HCT116 (cell line): Measurements from ENCODE around the gene HLA-F.

Experiments
- CTCF ChIP-seq, 3 experiments: fragments of 200-600 bp in 1 of 3; sonication (generic) in 1 of 3; IDR thresholded peaks in 2 of 3; conservative IDR thresholded peaks in 1 of 3; 2 replicates each; pipeline ENCODE4 v1.5.1; 2012 to 2017; ENCODE audit warnings: low read depth in 2 of 3, low read length in 2 of 3, antibody characterized with exemption in 1 of 3, borderline replicate concordance in 1 of 3, control low read depth in 1 of 3, mild to moderate bottlenecking in 1 of 3, mixed read lengths in 1 of 3, mixed run types in 1 of 3, moderate library complexity in 1 of 3; ENCODE audit not compliant: insufficient read depth in 1 of 3
- FOSL1 ChIP-seq: IDR thresholded peaks from 2 replicates; pipeline ENCODE4 v1.6.1; 2012; ENCODE audit warnings: low read depth
- JUND ChIP-seq: IDR thresholded peaks from 2 replicates; pipeline ENCODE4 v1.6.1; 2012
- MAX ChIP-seq: IDR thresholded peaks from 2 replicates; pipeline ENCODE4 v1.6.1; 2012
- POLR2AphosphoS5 ChIP-seq: IDR thresholded peaks from 2 replicates; pipeline ENCODE4 v1.6.1; 2011; ENCODE audit warnings: mild to moderate bottlenecking, low read depth, low read length, moderate library complexity
- SIN3A ChIP-seq: IDR thresholded peaks from 2 replicates; pipeline ENCODE4 v1.6.1; 2012; ENCODE audit warnings: low read depth
- SP1 ChIP-seq: IDR thresholded peaks from 2 replicates; pipeline ENCODE4 v1.6.1; 2012; ENCODE audit warnings: low read depth
- TCF7L2 ChIP-seq: IDR thresholded peaks from 2 replicates; pipeline ENCODE4 v1.7.0; 2011; ENCODE audit warnings: borderline replicate concordance, inconsistent platforms; ENCODE audit not compliant: insufficient read depth, insufficient read length; ENCODE audit errors: extremely low read depth
- TF ChIP-seq, protein P1 (sequence below): IDR thresholded peaks from 2 replicates; pipeline ENCODE4 v1.6.1; 2012; ENCODE audit warnings: low read depth

GRCh38 chr6:29680904-29681303 is 42.3 kb upstream of the HLA-F start, which contains the start of gene ZFP57:
- no peak for TF ChIP-seq POLR2AphosphoS5
- no peak for TF ChIP-seq SIN3A
- no peak for TF ChIP-seq JUND
- TF ChIP-seq MAX, result no peak
- no peak for TF ChIP-seq CTCF (IDR thresholded peaks at IDR 0.05 in 2 of 3, conservative IDR thresholded peaks at IDR 0.05 in 1 of 3; ENCODE audit: borderline replicate concordance in 1 of 3, insufficient read depth in 1 of 3, low read depth in 2 of 3, low read length in 2 of 3)
- TF ChIP-seq, protein P1, sequence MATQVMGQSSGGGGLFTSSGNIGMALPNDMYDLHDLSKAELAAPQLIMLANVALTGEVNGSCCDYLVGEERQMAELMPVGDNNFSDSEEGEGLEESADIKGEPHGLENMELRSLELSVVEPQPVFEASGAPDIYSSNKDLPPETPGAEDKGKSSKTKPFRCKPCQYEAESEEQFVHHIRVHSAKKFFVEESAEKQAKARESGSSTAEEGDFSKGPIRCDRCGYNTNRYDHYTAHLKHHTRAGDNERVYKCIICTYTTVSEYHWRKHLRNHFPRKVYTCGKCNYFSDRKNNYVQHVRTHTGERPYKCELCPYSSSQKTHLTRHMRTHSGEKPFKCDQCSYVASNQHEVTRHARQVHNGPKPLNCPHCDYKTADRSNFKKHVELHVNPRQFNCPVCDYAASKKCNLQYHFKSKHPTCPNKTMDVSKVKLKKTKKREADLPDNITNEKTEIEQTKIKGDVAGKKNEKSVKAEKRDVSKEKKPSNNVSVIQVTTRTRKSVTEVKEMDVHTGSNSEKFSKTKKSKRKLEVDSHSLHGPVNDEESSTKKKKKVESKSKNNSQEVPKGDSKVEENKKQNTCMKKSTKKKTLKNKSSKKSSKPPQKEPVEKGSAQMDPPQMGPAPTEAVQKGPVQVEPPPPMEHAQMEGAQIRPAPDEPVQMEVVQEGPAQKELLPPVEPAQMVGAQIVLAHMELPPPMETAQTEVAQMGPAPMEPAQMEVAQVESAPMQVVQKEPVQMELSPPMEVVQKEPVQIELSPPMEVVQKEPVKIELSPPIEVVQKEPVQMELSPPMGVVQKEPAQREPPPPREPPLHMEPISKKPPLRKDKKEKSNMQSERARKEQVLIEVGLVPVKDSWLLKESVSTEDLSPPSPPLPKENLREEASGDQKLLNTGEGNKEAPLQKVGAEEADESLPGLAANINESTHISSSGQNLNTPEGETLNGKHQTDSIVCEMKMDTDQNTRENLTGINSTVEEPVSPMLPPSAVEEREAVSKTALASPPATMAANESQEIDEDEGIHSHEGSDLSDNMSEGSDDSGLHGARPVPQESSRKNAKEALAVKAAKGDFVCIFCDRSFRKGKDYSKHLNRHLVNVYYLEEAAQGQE, result no peak
- TF ChIP-seq SP1, result no peak
- no peak for TF ChIP-seq FOSL1
- no peak for TF ChIP-seq TCF7L2
